ENCODE measurements around the gene CDK4.
A peak's percentile ranks its signal among the peaks of the same experiment; 100 is the strongest.

- TF ChIP-seq CTCF (IDR thresholded peaks at IDR 0.05 in 8 of 11, conservative IDR thresholded peaks at IDR 0.05 in 3 of 11) (peak in 1 of 11 experiments; percentile 28), POLR2A (IDR thresholded peaks at IDR 0.05) (peak in 1 of 3 donors; percentile 60), POLR2AphosphoS5 (IDR thresholded peaks at IDR 0.05) (peak; percentile 90 to 95 (median 95))
Observed at GRCh38 chr12:57751788-57752667, at the start of gene CDK4.

Data from spleen (tissue), 7 donors.